SK-N-SH (cell line): ENCODE measurements around the gene CA9. TPM values are rescaled to one million over a fixed set of nuclear protein-coding genes. Genes with fewer than 3 reads are reported as not detected.

ENCODE experiments used
- CTCF ChIA-PET: fragments of 300-600, 350-600 bp; formaldehyde crosslinking; extraction: SDS; loops from one replicate; lab custom pipeline; 2021; lab: Yijun Ruan, JAX
- POLR2A ChIA-PET: fragments of 350-600 bp; sonication (Branson Sonifier 250); formaldehyde crosslinking; extraction: SDS; loops from one replicate; lab custom pipeline; 2020; ENCODE audit warnings: antibody characterized with exemption, inconsistent platforms; lab: Yijun Ruan, JAX
- DNase-seq: peaks from one replicate; pipeline ENCODE4 v3.0.0; 2012
- H2AFZ ChIP-seq: fragments of 200-600 bp; sonication (generic); 2 replicates; pipeline ENCODE4 v1.8.1; 2016; ENCODE audit warnings: antibody characterized with exemption, mild to moderate bottlenecking, low read depth
- H3F3A ChIP-seq: fragments of 200-600 bp; sonication (generic); replicated peaks from 2 replicates; pipeline ENCODE3; 2016; ENCODE audit warnings: antibody characterized with exemption, mild to moderate bottlenecking; ENCODE audit not compliant: insufficient read depth
- H3K27ac ChIP-seq, 2 experiments: fragments of 200-500 bp in 1 of 2; fragments of 200-600 bp in 1 of 2; sonication (Bioruptor generic) in 1 of 2; sonication (generic), shearing (Covaris generic) in 1 of 2; 2 replicates each; pipeline versions ENCODE4 v1.5.1 to v1.6.1; 2014 to 2016; ENCODE audit warnings: low read depth in 2 of 2, inconsistent platforms in 1 of 2, low read length in 1 of 2, mild to moderate bottlenecking in 1 of 2, mixed read lengths in 1 of 2
- H3K27me3 ChIP-seq: fragments of 200-600 bp; sonication (generic), shearing (Covaris generic); 2 replicates; pipeline ENCODE4 v1.6.1; 2016; ENCODE audit warnings: mixed run types; ENCODE audit not compliant: insufficient read depth
- H3K36me3 ChIP-seq, 2 experiments: fragments of 200-500 bp in 1 of 2; fragments of 200-600 bp in 1 of 2; sonication (Bioruptor generic) in 1 of 2; sonication (generic) in 1 of 2; replicated peaks in 1 of 2; 2 replicates each; pipeline versions ENCODE3 to v1.5.1; 2014 to 2016; ENCODE audit warnings: low read length in 1 of 2, mild to moderate bottlenecking in 1 of 2; ENCODE audit not compliant: insufficient read depth in 2 of 2, control insufficient read depth in 1 of 2
- H3K4me1 ChIP-seq, 2 experiments: fragments of 200-500 bp in 1 of 2; fragments of 200-600 bp in 1 of 2; sonication (Bioruptor generic) in 1 of 2; sonication (generic), shearing (Covaris generic) in 1 of 2; 2 replicates each; pipeline versions ENCODE4 v1.5.1 to v1.6.1; 2014 to 2016; ENCODE audit warnings: low read depth in 1 of 2, low read length in 1 of 2, mixed run types in 1 of 2; ENCODE audit not compliant: insufficient read depth in 2 of 2, control insufficient read depth in 1 of 2
- H3K4me2 ChIP-seq: fragments of 200-600 bp; sonication (generic), shearing (Covaris generic); 2 replicates; pipeline ENCODE4 v1.6.1; 2017; ENCODE audit warnings: mixed run types
- H3K4me3 ChIP-seq, 2 experiments: fragments of 200-500 bp in 1 of 2; fragments of 200-600 bp in 1 of 2; sonication (Bioruptor generic) in 1 of 2; sonication (generic), shearing (Covaris generic) in 1 of 2; 2 replicates each; pipeline versions ENCODE4 v1.5.1 to v1.8.1; 2014 to 2016; ENCODE audit warnings: low read depth in 2 of 2, inconsistent platforms in 1 of 2, low read length in 1 of 2, mild to moderate bottlenecking in 1 of 2, mixed read lengths in 1 of 2, moderate library complexity in 1 of 2
- H3K79me2 ChIP-seq: fragments of 200-600 bp; sonication (generic); 2 replicates; pipeline ENCODE4 v1.8.1; 2017; ENCODE audit warnings: mild to moderate bottlenecking; ENCODE audit not compliant: insufficient read depth
- H3K9ac ChIP-seq: fragments of 200-600 bp; sonication (generic); 2 replicates; pipeline ENCODE4 v1.6.1; 2017; ENCODE audit warnings: mixed run types
- H3K9me2 ChIP-seq: fragments of 200-600 bp; sonication (generic); 2 replicates; pipeline ENCODE4 v1.6.1; 2017; ENCODE audit warnings: mixed run types
- H3K9me3 ChIP-seq: fragments of 200-600 bp; sonication (generic); 2 replicates; pipeline ENCODE4 v1.6.1; 2017; ENCODE audit warnings: mixed run types, mild to moderate bottlenecking, moderate library complexity
- H4K20me1 ChIP-seq: fragments of 200-600 bp; sonication (generic); 2 replicates; pipeline ENCODE4 v1.6.1; 2017; ENCODE audit warnings: mild to moderate bottlenecking, mixed run types; ENCODE audit not compliant: insufficient read depth
- CHD2 ChIP-seq: fragments of 150-350 bp; IDR thresholded peaks from 2 replicates; pipeline ENCODE4 v1.6.1; 2018; ENCODE audit warnings: low read length; ENCODE audit not compliant: partially characterized antibody
- ELF1 ChIP-seq: IDR thresholded peaks from 2 replicates; pipeline ENCODE4 v1.4.0; 2012
- EP300 ChIP-seq, 2 experiments: IDR thresholded peaks; 2 replicates each; pipeline versions ENCODE4 v1.4.0 to v1.6.1; 2012; ENCODE audit warnings: borderline replicate concordance in 1 of 2, low read depth in 1 of 2, low read length in 1 of 2
- EZH2phosphoT487 ChIP-seq: fragments of 200-600 bp; sonication (generic); IDR thresholded peaks from 2 replicates; pipeline ENCODE4 v1.6.1; 2017; ENCODE audit warnings: low read depth, mixed run types, mild to moderate bottlenecking, antibody characterized with exemption, moderate library complexity, borderline replicate concordance
- FOSL2 ChIP-seq: IDR thresholded peaks from 2 replicates; pipeline ENCODE4 v1.4.0; 2012; ENCODE audit warnings: low read depth, mild to moderate bottlenecking, moderate library complexity, borderline replicate concordance
- GATA2 ChIP-seq: sonication (generic); formaldehyde crosslinking; IDR thresholded peaks from 2 replicates; pipeline ENCODE4 v1.5.0; 2020; ENCODE audit warnings: mild to moderate bottlenecking, missing genetic modification reagents
- IRF3 ChIP-seq: fragments of 150-350 bp; IDR thresholded peaks from 2 replicates; pipeline ENCODE4 v1.6.1; 2016; ENCODE audit warnings: mild to moderate bottlenecking, low read depth, low read length
- JUND ChIP-seq: IDR thresholded peaks from 2 replicates; pipeline ENCODE4 v1.4.0; 2012
- MEF2A ChIP-seq: IDR thresholded peaks from 2 replicates; pipeline ENCODE4 v1.4.0; 2012; ENCODE audit warnings: low read depth, borderline replicate concordance
- MXI1 ChIP-seq: IDR thresholded peaks from 2 replicates; pipeline ENCODE4 v1.6.1; 2012; ENCODE audit warnings: mild to moderate bottlenecking, low read depth, low read length, improper control_type of control experiment
- NRF1 ChIP-seq: IDR thresholded peaks from 2 replicates; pipeline ENCODE4 v1.6.1; 2012; ENCODE audit warnings: low read depth, mild to moderate bottlenecking, low read length
- RXRA ChIP-seq: IDR thresholded peaks from 2 replicates; pipeline ENCODE4 v1.4.0; 2012; ENCODE audit warnings: low read depth, mild to moderate bottlenecking, borderline replicate concordance
- SIN3A ChIP-seq: IDR thresholded peaks from 2 replicates; pipeline ENCODE4 v1.6.1; 2012; ENCODE audit warnings: low read depth, mild to moderate bottlenecking, low read length, moderate library complexity, borderline replicate concordance
- TEAD4 ChIP-seq: IDR thresholded peaks from 2 replicates; pipeline ENCODE4 v1.4.0; 2012; ENCODE audit warnings: mild to moderate bottlenecking, borderline replicate concordance; ENCODE audit not compliant: insufficient read depth
- ZBTB33 ChIP-seq: IDR thresholded peaks from 2 replicates; pipeline ENCODE4 v1.4.0; 2012; ENCODE audit warnings: low read depth, borderline replicate concordance
- WGBS: methylation state at CpG from one replicate; pipeline ENCODE4 v1.1.6; 2017; ENCODE audit warnings: low lambda C conversion rate; 5-methylcytosine and 5-hydroxymethylcytosine counted together
- polyA plus RNA-seq, 3 experiments: library from polyadenylated mRNA; depleted of rRNA; stranded (reverse); fragments of >200 nt; gene quantifications; 2 replicates each; pipeline ENCODE4 v1.2.3, GENCODE V29; 2012
- TF ChIP-seq, protein P1 (sequence below): fragments of 200-600 bp; sonication (generic); IDR thresholded peaks from 2 replicates; pipeline ENCODE4 v1.6.1; 2017; ENCODE audit warnings: antibody characterized with exemption, mild to moderate bottlenecking, moderate library complexity
- TF ChIP-seq, protein P2 (sequence below): IDR thresholded peaks from 2 replicates; pipeline ENCODE4 v1.4.0; 2012; ENCODE audit warnings: low read depth
- TF ChIP-seq, protein P3 (sequence below): fragments of 150-350 bp; IDR thresholded peaks from 2 replicates; pipeline ENCODE4 v1.6.1; 2017; ENCODE audit warnings: antibody characterized with exemption, low read length, low read depth, borderline replicate concordance
- TF ChIP-seq, protein P4 (sequence below): IDR thresholded peaks from 2 replicates; pipeline ENCODE4 v1.4.0; 2012; ENCODE audit warnings: low read depth, borderline replicate concordance

CA9 gene
- polyA plus RNA-seq, 1 of the 3 experiments (the other 2 are of a cell fraction): 1.4 TPM

- Histone ChIP-seq H3K27ac (no peak overlapping the region), H3K4me2 (no peak overlapping the region), H3K79me2 (no peaks in the 10 kb centered on the region), H4K20me1 (no peaks in the 10 kb centered on the region), H3F3A (peaks cover 20% of the 10 kb centered on the region), H3K27me3 (no peaks in the 10 kb centered on the region), H3K36me3 (peaks cover 63 to 92% of the 10 kb centered on the region in 2 experiments), H3K9me2 (no peaks in the 10 kb centered on the region), H2AFZ (no peak overlapping the region), H3K9me3 (no peaks in the 10 kb centered on the region), H3K4me1 (no peaks in the 10 kb centered on the region), H3K9ac (no peak overlapping the region), H3K4me3 (no peak overlapping the region)
- DNase-seq: no peak
- ChIA-PET POLR2A (no interaction called here), CTCF (interaction anchor here (1.1 to 1.4 kb wide), 2 partner anchors 29 to 56 kb away, joined by 3 read pairs; partner anchors contain the start of gene TLN1)
- WGBS: 98% methylated on average over 7 of the region's 7 CpGs
- no peak for TF ChIP-seq IRF3
- no peak for TF ChIP-seq EZH2phosphoT487
- TF ChIP-seq, protein P1, sequence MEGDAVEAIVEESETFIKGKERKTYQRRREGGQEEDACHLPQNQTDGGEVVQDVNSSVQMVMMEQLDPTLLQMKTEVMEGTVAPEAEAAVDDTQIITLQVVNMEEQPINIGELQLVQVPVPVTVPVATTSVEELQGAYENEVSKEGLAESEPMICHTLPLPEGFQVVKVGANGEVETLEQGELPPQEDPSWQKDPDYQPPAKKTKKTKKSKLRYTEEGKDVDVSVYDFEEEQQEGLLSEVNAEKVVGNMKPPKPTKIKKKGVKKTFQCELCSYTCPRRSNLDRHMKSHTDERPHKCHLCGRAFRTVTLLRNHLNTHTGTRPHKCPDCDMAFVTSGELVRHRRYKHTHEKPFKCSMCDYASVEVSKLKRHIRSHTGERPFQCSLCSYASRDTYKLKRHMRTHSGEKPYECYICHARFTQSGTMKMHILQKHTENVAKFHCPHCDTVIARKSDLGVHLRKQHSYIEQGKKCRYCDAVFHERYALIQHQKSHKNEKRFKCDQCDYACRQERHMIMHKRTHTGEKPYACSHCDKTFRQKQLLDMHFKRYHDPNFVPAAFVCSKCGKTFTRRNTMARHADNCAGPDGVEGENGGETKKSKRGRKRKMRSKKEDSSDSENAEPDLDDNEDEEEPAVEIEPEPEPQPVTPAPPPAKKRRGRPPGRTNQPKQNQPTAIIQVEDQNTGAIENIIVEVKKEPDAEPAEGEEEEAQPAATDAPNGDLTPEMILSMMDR: no peak
- TF ChIP-seq TEAD4: no peak
- TF ChIP-seq SIN3A: no peak
- TF ChIP-seq MEF2A: no peak
- TF ChIP-seq JUND: no peak
- TF ChIP-seq ZBTB33: no peak
- no peak for TF ChIP-seq MXI1
- no peak for TF ChIP-seq NRF1
Observed at GRCh38 chr9:35702696-35703095, 29.0 kb downstream of the CA9 start.

DNA sequence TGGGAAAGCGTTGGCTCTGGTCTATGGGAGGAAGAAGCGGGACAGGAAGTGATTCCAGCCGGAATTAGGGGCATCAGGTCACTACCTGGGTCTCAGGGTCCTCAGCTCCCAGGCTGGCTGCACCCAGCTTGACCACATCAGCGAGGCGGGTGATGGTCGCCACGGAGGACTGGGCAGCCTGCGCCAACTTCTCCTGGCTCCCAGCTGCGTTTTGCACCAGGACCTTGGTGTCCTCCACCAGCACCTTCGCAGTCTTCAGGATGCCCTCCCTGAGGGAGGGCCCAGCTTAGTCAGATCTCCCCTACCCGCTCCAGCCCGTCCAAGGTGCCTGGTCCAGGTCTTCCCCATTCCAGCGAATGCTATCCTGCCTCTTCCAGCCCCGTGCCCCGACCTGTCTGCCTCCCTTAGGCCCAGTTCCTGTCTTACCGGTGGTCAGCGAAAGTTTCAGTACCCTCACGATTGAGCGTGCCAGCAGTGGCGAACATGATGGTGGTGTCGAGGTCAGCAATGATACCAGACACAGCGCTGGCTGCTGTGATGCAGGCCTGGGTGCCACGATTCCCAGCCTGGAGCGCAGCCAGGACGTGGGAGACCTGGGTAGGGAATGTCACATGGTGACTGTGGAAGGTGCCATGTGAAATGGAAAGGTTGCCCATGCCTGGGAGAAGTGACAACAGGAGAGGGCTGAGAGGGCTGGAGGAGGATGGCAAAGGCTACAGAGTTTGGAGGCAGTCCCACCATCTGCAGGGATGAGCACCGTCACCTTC lies 30.4 kb downstream of the CA9 start:
- CTCF ChIA-PET: interaction anchor here (1.1 to 19.9 kb wide), 5 partner anchors 8 to 58 kb away, joined by 3 to 183 read pairs (median 5); partner anchors contain the start of gene TLN1
- TF ChIP-seq TEAD4 (no peak), CHD2 (no peak), ELF1 (no peak), RXRA (no peak), JUND (no peak), FOSL2 (no peak), SIN3A (no peak), GATA2 (no peak), EP300 (IDR thresholded peaks at IDR 0.05; ENCODE audit: borderline replicate concordance in 1 of 2, low read depth in 1 of 2, low read length in 1 of 2) (no peak), MXI1 (no peak)
- TF ChIP-seq, protein P2, sequence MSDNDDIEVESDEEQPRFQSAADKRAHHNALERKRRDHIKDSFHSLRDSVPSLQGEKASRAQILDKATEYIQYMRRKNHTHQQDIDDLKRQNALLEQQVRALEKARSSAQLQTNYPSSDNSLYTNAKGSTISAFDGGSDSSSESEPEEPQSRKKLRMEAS: no peak
- TF ChIP-seq, protein P3, sequence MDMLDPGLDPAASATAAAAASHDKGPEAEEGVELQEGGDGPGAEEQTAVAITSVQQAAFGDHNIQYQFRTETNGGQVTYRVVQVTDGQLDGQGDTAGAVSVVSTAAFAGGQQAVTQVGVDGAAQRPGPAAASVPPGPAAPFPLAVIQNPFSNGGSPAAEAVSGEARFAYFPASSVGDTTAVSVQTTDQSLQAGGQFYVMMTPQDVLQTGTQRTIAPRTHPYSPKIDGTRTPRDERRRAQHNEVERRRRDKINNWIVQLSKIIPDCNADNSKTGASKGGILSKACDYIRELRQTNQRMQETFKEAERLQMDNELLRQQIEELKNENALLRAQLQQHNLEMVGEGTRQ: no peak
- TF ChIP-seq, protein P4, sequence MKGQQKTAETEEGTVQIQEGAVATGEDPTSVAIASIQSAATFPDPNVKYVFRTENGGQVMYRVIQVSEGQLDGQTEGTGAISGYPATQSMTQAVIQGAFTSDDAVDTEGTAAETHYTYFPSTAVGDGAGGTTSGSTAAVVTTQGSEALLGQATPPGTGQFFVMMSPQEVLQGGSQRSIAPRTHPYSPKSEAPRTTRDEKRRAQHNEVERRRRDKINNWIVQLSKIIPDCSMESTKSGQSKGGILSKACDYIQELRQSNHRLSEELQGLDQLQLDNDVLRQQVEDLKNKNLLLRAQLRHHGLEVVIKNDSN: no peak

More for the DNA sequence above, 30.4 kb downstream of the CA9 start:
- POLR2A ChIA-PET: no interaction called here
- H3K4me2 ChIP-seq: no peak overlapping the region
- H3K9ac ChIP-seq: no peak overlapping the region
- H3K4me3 ChIP-seq: no peak overlapping the region
- no peaks in the 10 kb centered on the region for H3K9me2 ChIP-seq
- H3K27me3 ChIP-seq: no peaks in the 10 kb centered on the region
- no peaks in the 10 kb centered on the region; the same call in 1 of the 2 replicates for H3K79me2 ChIP-seq
- WGBS: 95% methylated on average over 15 of the region's 26 CpGs
- peaks cover 75 to 92% of the 10 kb centered on the region in 2 experiments for H3K36me3 ChIP-seq
- H3F3A ChIP-seq: peaks cover 18% of the 10 kb centered on the region
- no peak overlapping the region for H2AFZ ChIP-seq
- no peaks in the 10 kb centered on the region for H3K4me1 ChIP-seq
- no peaks in the 10 kb centered on the region for H4K20me1 ChIP-seq
- no peak overlapping the region for H3K27ac ChIP-seq
- DNase-seq: no peak
- H3K9me3 ChIP-seq: no peaks in the 10 kb centered on the region
